Fibroblast of skin of abdomen (primary cell): ENCODE data around the gene CHSY1.
"Not testable (repeated sequence)": the region's sequence is repeated elsewhere in the genome, so short reads cannot be mapped to it uniquely, and the experiment has no call there.

ENCODE experiments used
- DNase-seq: peaks from one replicate; pipeline ENCODE4 v3.0.0-alpha.2; 2013

The CHSY1 gene

GRCh38 chr15:101244889-101245668 is 6.8 kb downstream of the CHSY1 start:
- no peak for DNase-seq

GRCh38 chr15:101244036-101244781 is 7.6 kb downstream of the CHSY1 start:
- peak; percentile 56 for DNase-seq

- DNase-seq, result no peak
Observed at GRCh38 chr15:101243420-101243819, 8.4 kb downstream of the CHSY1 start.

- peak; percentile 36 for DNase-seq
Observed at GRCh38 chr15:101242999-101243336, 8.9 kb downstream of the CHSY1 start.

- peak; percentile 54 for DNase-seq
Observed at GRCh38 chr15:101242160-101242998, 9.5 kb downstream of the CHSY1 start.

- no peak for DNase-seq
Observed at GRCh38 chr15:101240358-101240757, 11.5 kb downstream of the CHSY1 start.

- DNase-seq, result no peak
Observed at GRCh38 chr15:101239724-101240136, 12.1 kb downstream of the CHSY1 start.

GRCh38 chr15:101237251-101237650 is 14.6 kb downstream of the CHSY1 start:
- no peak for DNase-seq

- no peak for DNase-seq
Observed at GRCh38 chr15:101233651-101234280, 18.1 kb downstream of the CHSY1 start.

GRCh38 chr15:101232677-101233076 is 19.2 kb downstream of the CHSY1 start:
- no peak for DNase-seq

GRCh38 chr15:101228313-101228712 is 23.5 kb downstream of the CHSY1 start:
- DNase-seq, result no peak

GRCh38 chr15:101225658-101226057 is 26.2 kb downstream of the CHSY1 start:
- DNase-seq, result no peak

- DNase-seq, result no peak
Observed at GRCh38 chr15:101221902-101222301, 29.9 kb downstream of the CHSY1 start.

GRCh38 chr15:101220060-101220459 is 31.8 kb downstream of the CHSY1 start:
- DNase-seq, result no peak

- no peak for DNase-seq
Observed at GRCh38 chr15:101219441-101219840, 32.4 kb downstream of the CHSY1 start.

- DNase-seq, result no peak
Observed at GRCh38 chr15:101217446-101217845, 34.4 kb downstream of the CHSY1 start.

- DNase-seq, result no peak
Observed at GRCh38 chr15:101216100-101216499, 35.7 kb downstream of the CHSY1 start.

GRCh38 chr15:101215681-101216080 is 36.2 kb downstream of the CHSY1 start:
- DNase-seq, result no peak

GRCh38 chr15:101214435-101215097 is 37.3 kb downstream of the CHSY1 start:
- not testable (repeated sequence) for DNase-seq

- no peak for DNase-seq
Observed at GRCh38 chr15:101213570-101213969, 38.3 kb downstream of the CHSY1 start.

GRCh38 chr15:101213147-101213546 is 38.7 kb downstream of the CHSY1 start:
- DNase-seq, result no peak

GRCh38 chr15:101211897-101212296 is 40.0 kb downstream of the CHSY1 start:
- no peak for DNase-seq
